Measurements from ENCODE around the gene C15orf39.
"Not testable (repeated sequence)": the region's sequence is repeated elsewhere in the genome, so short reads cannot be mapped to it uniquely, and the experiment has no call there.

The C15orf39 gene

GRCh38 chr15:75161106-75161916 lies 40.4 kb upstream of the C15orf39 start:
- Histone ChIP-seq H4K20me1 (ENCODE audit: insufficient read depth, low read length) (no peaks in the 10 kb centered on the region), H3K4me2 (ENCODE audit: low read length) (no peak overlapping the region), H3K9ac (ENCODE audit: low read length) (no peak overlapping the region), H2AFZ (ENCODE audit: low read depth, low read length) (no peak overlapping the region), H3K4me3 (ENCODE audit: low read length) (no peak overlapping the region), H3K27me3 (ENCODE audit: low read depth, low read length) (peaks cover 13% of the 10 kb centered on the region), H3K9me3 (ENCODE audit: insufficient read depth, low read length) (no peaks in the 10 kb centered on the region), H3K27ac (ENCODE audit: low read length) (no peak overlapping the region), H3K36me3 (replicated peaks; ENCODE audit: low read depth, low read length) (no peaks in the 10 kb centered on the region), H3K79me2 (ENCODE audit: low read length) (no peaks in the 10 kb centered on the region), H3K4me1 (ENCODE audit: low read length) (peaks cover 17% of the 10 kb centered on the region)
- no peak for TF ChIP-seq EZH2phosphoT487 (IDR thresholded peaks at IDR 0.05; ENCODE audit: low read depth)
- no peak for TF ChIP-seq CTCF (IDR thresholded peaks at IDR 0.05; ENCODE audit: low read depth, low read length)

- Histone ChIP-seq H3K4me1 (ENCODE audit: low read length) (peaks cover 17% of the 10 kb centered on the region), H3K79me2 (ENCODE audit: low read length) (no peaks in the 10 kb centered on the region), H2AFZ (ENCODE audit: low read depth, low read length) (no peak overlapping the region), H3K36me3 (replicated peaks; ENCODE audit: low read depth, low read length) (no peaks in the 10 kb centered on the region), H3K27ac (ENCODE audit: low read length) (no peak overlapping the region), H3K9me3 (ENCODE audit: insufficient read depth, low read length) (no peaks in the 10 kb centered on the region), H4K20me1 (ENCODE audit: insufficient read depth, low read length) (no peaks in the 10 kb centered on the region), H3K27me3 (ENCODE audit: low read depth, low read length) (peaks cover 15% of the 10 kb centered on the region), H3K9ac (ENCODE audit: low read length) (no peak overlapping the region), H3K4me2 (ENCODE audit: low read length) (no peak overlapping the region), H3K4me3 (ENCODE audit: low read length) (no peak overlapping the region)
- TF ChIP-seq CTCF (IDR thresholded peaks at IDR 0.05; ENCODE audit: low read depth, low read length) (no peak), EZH2phosphoT487 (IDR thresholded peaks at IDR 0.05; ENCODE audit: low read depth) (no peak)
Observed at GRCh38 chr15:75161917-75162414, 39.7 kb upstream of the C15orf39 start.

- H3K27me3 ChIP-seq (ENCODE audit: low read depth, low read length): peaks cover 24% of the 10 kb centered on the region
- no peaks in the 10 kb centered on the region for H3K79me2 ChIP-seq (ENCODE audit: low read length)
- no peak overlapping the region for H3K27ac ChIP-seq (ENCODE audit: low read length)
- H3K4me3 ChIP-seq (ENCODE audit: low read length): no peak overlapping the region
- no peak overlapping the region for H3K9ac ChIP-seq (ENCODE audit: low read length)
- no peaks in the 10 kb centered on the region for H4K20me1 ChIP-seq (ENCODE audit: insufficient read depth, low read length)
- no peak overlapping the region for H2AFZ ChIP-seq (ENCODE audit: low read depth, low read length)
- peaks cover 17% of the 10 kb centered on the region for H3K4me1 ChIP-seq (ENCODE audit: low read length)
- no peaks in the 10 kb centered on the region for H3K36me3 ChIP-seq (replicated peaks; ENCODE audit: low read depth, low read length)
- TF ChIP-seq CTCF (IDR thresholded peaks at IDR 0.05; ENCODE audit: low read depth, low read length) (no peak), EZH2phosphoT487 (IDR thresholded peaks at IDR 0.05; ENCODE audit: low read depth) (no peak)
- H3K4me2 ChIP-seq (ENCODE audit: low read length): no peak overlapping the region
- no peaks in the 10 kb centered on the region for H3K9me3 ChIP-seq (ENCODE audit: insufficient read depth, low read length)
Observed at GRCh38 chr15:75163150-75163564, 38.5 kb upstream of the C15orf39 start.

DNA sequence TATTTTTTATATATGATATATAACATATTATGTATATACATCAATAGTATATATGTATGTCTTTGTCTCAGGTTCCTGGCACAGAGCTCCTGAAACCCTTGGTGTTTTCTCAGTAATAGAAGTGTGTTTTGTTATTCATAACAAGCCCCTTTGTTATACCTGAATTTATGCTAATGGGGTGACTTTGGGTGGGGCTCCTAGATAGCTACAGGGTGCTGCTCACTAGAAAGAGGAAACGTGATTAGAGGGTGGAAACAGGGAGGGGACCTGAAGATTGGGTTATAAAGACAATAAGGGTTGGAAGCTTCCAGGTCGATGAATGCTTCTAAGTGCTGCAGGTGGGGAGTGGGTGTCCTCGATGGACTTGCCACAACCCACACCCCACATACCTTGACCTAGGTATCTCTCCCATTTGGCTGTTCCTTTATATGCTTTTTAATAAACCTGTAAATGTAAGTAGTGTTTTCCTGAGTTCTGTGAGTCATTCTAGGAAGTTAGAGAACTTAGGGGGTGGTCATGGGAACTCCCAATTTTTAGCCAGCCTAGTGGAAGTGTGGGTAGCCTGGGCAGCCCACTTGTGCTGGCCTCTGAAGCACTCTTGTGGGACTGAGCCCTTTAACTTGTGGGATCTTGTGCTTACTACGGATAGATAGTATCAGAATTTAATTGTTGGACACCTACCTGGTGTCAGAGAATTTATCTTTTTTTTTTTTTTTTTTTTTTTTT lies 36.9 kb upstream of the C15orf39 start:
- no peak for TF ChIP-seq EZH2phosphoT487 (IDR thresholded peaks at IDR 0.05; ENCODE audit: low read depth)
- TF ChIP-seq CTCF (IDR thresholded peaks at IDR 0.05; ENCODE audit: low read depth, low read length): no peak
- Histone ChIP-seq H3K4me3 (ENCODE audit: low read length) (0 out of 2 replicates have a peak overlapping the region, but pooled peaks have one; percentile 25), H4K20me1 (ENCODE audit: insufficient read depth, low read length) (no peaks in the 10 kb centered on the region), H3K4me2 (ENCODE audit: low read length) (peak overlapping the region; percentile 65), H3K9me3 (ENCODE audit: insufficient read depth, low read length) (0 out of 2 replicates have a peak, but pooled peaks cover 3% of the 10 kb centered on the region), H3K9ac (ENCODE audit: low read length) (no peak overlapping the region), H3K4me1 (ENCODE audit: low read length) (peaks cover 17% of the 10 kb centered on the region), H3K27me3 (ENCODE audit: low read depth, low read length) (peaks cover 26% of the 10 kb centered on the region; the same call in 1 of the 2 replicates), H2AFZ (ENCODE audit: low read depth, low read length) (no peak overlapping the region), H3K79me2 (ENCODE audit: low read length) (no peaks in the 10 kb centered on the region), H3K27ac (ENCODE audit: low read length) (no peak overlapping the region), H3K36me3 (replicated peaks; ENCODE audit: low read depth, low read length) (no peaks in the 10 kb centered on the region)

GRCh38 chr15:75166489-75167063 lies 35.1 kb upstream of the C15orf39 start:
- H3K4me1 ChIP-seq (ENCODE audit: low read length): peaks cover 13% of the 10 kb centered on the region
- H3K36me3 ChIP-seq (replicated peaks; ENCODE audit: low read depth, low read length): not testable (repeated sequence)

More at GRCh38 chr15:75166489-75167063, 35.1 kb upstream of the C15orf39 start:
- not testable (repeated sequence) for H3K79me2 ChIP-seq (ENCODE audit: low read length); H4K20me1 ChIP-seq (ENCODE audit: insufficient read depth, low read length); H2AFZ ChIP-seq (ENCODE audit: low read depth, low read length); H3K4me3 ChIP-seq (ENCODE audit: low read length); H3K27ac ChIP-seq (ENCODE audit: low read length); H3K9me3 ChIP-seq (ENCODE audit: insufficient read depth, low read length); H3K9ac ChIP-seq (ENCODE audit: low read length); H3K4me2 ChIP-seq (ENCODE audit: low read length)
- peaks cover 31% of the 10 kb centered on the region; the same call in 1 of the 2 replicates for H3K27me3 ChIP-seq (ENCODE audit: low read depth, low read length)

All from OCI-LY3 (cell line).